DOHH2 (cell line): ENCODE data around the gene GAS2L1.

Source experiments
- H3F3A ChIP-seq: fragments of 200-600 bp; sonication (generic), shearing (Covaris generic); 2 replicates; pipeline ENCODE4 v1.6.0; 2016; ENCODE audit warnings: antibody characterized with exemption, mild to moderate bottlenecking; ENCODE audit not compliant: control insufficient read depth, insufficient read depth
- H3K27ac ChIP-seq: fragments of 200-600 bp; sonication (generic); 2 replicates; pipeline ENCODE4 v1.5.1; 2014; ENCODE audit warnings: low read depth, mild to moderate bottlenecking, low read length, moderate library complexity
- H3K27me3 ChIP-seq: fragments of 200-600 bp; sonication (generic); 2 replicates; pipeline ENCODE4 v1.6.1; 2014; ENCODE audit warnings: mild to moderate bottlenecking, low read length, mixed read lengths; ENCODE audit not compliant: control insufficient read depth
- H3K36me3 ChIP-seq: fragments of 200-600 bp; sonication (generic); 2 replicates; pipeline ENCODE4 v1.6.1; 2014; ENCODE audit warnings: mild to moderate bottlenecking, low read length, moderate library complexity, mixed read lengths; ENCODE audit not compliant: control insufficient read depth
- H3K4me1 ChIP-seq: fragments of 200-600 bp; sonication (generic); 2 replicates; pipeline ENCODE4 v1.6.1; 2014; ENCODE audit warnings: mild to moderate bottlenecking, low read length, mixed read lengths; ENCODE audit not compliant: control insufficient read depth
- H3K4me2 ChIP-seq: fragments of 200-600 bp; sonication (generic); 2 replicates; pipeline ENCODE4 v1.6.0; 2014; ENCODE audit warnings: mild to moderate bottlenecking, low read length, moderate library complexity
- H3K4me3 ChIP-seq: fragments of 200-600 bp; sonication (generic); 2 replicates; pipeline ENCODE4 v1.5.1; 2014; ENCODE audit warnings: mild to moderate bottlenecking, low read length, mixed read lengths
- H3K79me2 ChIP-seq: fragments of 200-600 bp; sonication (generic); 2 replicates; pipeline ENCODE4 v1.6.1; 2014; ENCODE audit warnings: mild to moderate bottlenecking, low read length, mixed read lengths; ENCODE audit not compliant: control insufficient read depth
- H3K9me2 ChIP-seq: fragments of 200-600 bp; sonication (generic); replicated peaks from 2 replicates; pipeline ENCODE4 v1.6.1; 2014; ENCODE audit warnings: mild to moderate bottlenecking, low read length, mixed read lengths; ENCODE audit not compliant: control insufficient read depth
- H3K9me3 ChIP-seq: fragments of 200-600 bp; sonication (generic); 2 replicates; pipeline ENCODE4 v1.6.1; 2014; ENCODE audit warnings: antibody characterized with exemption, low read length, mixed read lengths; ENCODE audit not compliant: control insufficient read depth, insufficient read depth
- H4K20me1 ChIP-seq: fragments of 200-600 bp; sonication (generic); 2 replicates; pipeline ENCODE4 v1.6.0; 2014; ENCODE audit warnings: low read depth, mild to moderate bottlenecking, antibody characterized with exemption, low read length, moderate library complexity; ENCODE audit not compliant: control insufficient read depth, insufficient read depth
- CTCF ChIP-seq: fragments of 200-600 bp; sonication (generic); IDR thresholded peaks from one replicate; pipeline ENCODE4 v1.5.1; 2014; ENCODE audit warnings: antibody characterized with exemption, mild to moderate bottlenecking, low read depth, low read length; ENCODE audit not compliant: poor library complexity, severe bottlenecking
- EZH2phosphoT487 ChIP-seq: fragments of 200-600 bp; sonication (generic); IDR thresholded peaks from 2 replicates; pipeline ENCODE4 v1.6.1; 2017; ENCODE audit warnings: borderline replicate concordance, mild to moderate bottlenecking, antibody characterized with exemption, low read length, moderate library complexity, mixed read lengths

The GAS2L1 gene

GRCh38 chr22:29330291-29330690, 23.8 kb downstream of the GAS2L1 start:
- Histone ChIP-seq H3K4me2 (no peak overlapping the region), H3K27ac (no peak overlapping the region), H3K4me1 (no peaks in the 10 kb centered on the region), H3K36me3 (peaks cover 73% of the 10 kb centered on the region), H3K9me3 (no peaks in the 10 kb centered on the region), H3F3A (no peaks in the 10 kb centered on the region), H4K20me1 (no peaks in the 10 kb centered on the region), H3K4me3 (no peak overlapping the region), H3K27me3 (no peaks in the 10 kb centered on the region), H3K9me2 (no peaks in the 10 kb centered on the region), H3K79me2 (no peaks in the 10 kb centered on the region)
- TF ChIP-seq EZH2phosphoT487 (no peak), CTCF (no peak)

- TF ChIP-seq EZH2phosphoT487 (no peak), CTCF (no peak)
- H3K9me2 ChIP-seq: no peaks in the 10 kb centered on the region
- no peaks in the 10 kb centered on the region for H3K27me3 ChIP-seq
- no peaks in the 10 kb centered on the region for H3K4me1 ChIP-seq
- H4K20me1 ChIP-seq: no peaks in the 10 kb centered on the region
- no peak overlapping the region for H3K4me3 ChIP-seq
- H3K36me3 ChIP-seq: peaks cover 76% of the 10 kb centered on the region
- H3K4me2 ChIP-seq: no peak overlapping the region
- no peak overlapping the region for H3K27ac ChIP-seq
- no peaks in the 10 kb centered on the region for H3K9me3 ChIP-seq
- H3F3A ChIP-seq: no peaks in the 10 kb centered on the region
- H3K79me2 ChIP-seq: no peaks in the 10 kb centered on the region
Observed at GRCh38 chr22:29330753-29331152, 24.3 kb downstream of the GAS2L1 start.

GRCh38 chr22:29331213-29331612, 24.8 kb downstream of the GAS2L1 start:
- Histone ChIP-seq H3K36me3 (peaks cover 81% of the 10 kb centered on the region), H3K9me3 (no peaks in the 10 kb centered on the region), H3F3A (no peaks in the 10 kb centered on the region), H3K4me2 (no peak overlapping the region), H3K4me3 (no peak overlapping the region), H3K79me2 (no peaks in the 10 kb centered on the region), H3K27ac (no peak overlapping the region), H3K27me3 (no peaks in the 10 kb centered on the region), H4K20me1 (no peaks in the 10 kb centered on the region), H3K9me2 (no peaks in the 10 kb centered on the region), H3K4me1 (no peaks in the 10 kb centered on the region)
- TF ChIP-seq EZH2phosphoT487 (no peak), CTCF (no peak)
